Activated CD8-positive, alpha-beta T cell treated with anti-CD3 and anti-CD28 coated beads for 36 hours (primary cell): ENCODE measurements around the gene AIF1L. TPM values are rescaled to one million over a fixed set of nuclear protein-coding genes. Genes with fewer than 3 reads are reported as not detected.

ENCODE experiments used
- ATAC-seq: fragments of 200-7000 bp; cut with Tn5 transposase; one replicate; pipeline ENCODE4 v1.10.0; 2021; ENCODE audit warnings: mild to moderate bottlenecking, moderate library complexity
- CTCF ChIA-PET: fragments of 350-600 bp; sonication (Branson Sonifier 250); formaldehyde crosslinking; loops from one replicate; lab custom pipeline; 2021; ENCODE audit warnings: antibody characterized with exemption; lab: Charles Lee
- POLR2A ChIA-PET: fragments of 350-600 bp; sonication (Branson Sonifier 250); formaldehyde crosslinking; loops from one replicate; lab custom pipeline; 2021; ENCODE audit warnings: antibody characterized with exemption; lab: Charles Lee
- DNase-seq: peaks from one replicate; pipeline ENCODE4 v3.0.0-alpha.2; 2020
- H3K27ac Mint-ChIP-seq: one replicate; pipeline ENCODE4 v1.8.0; 2021; ENCODE audit warnings: mild to moderate bottlenecking, mixed read lengths
- H3K27me3 Mint-ChIP-seq: one replicate; pipeline ENCODE4 v1.8.0; 2021; ENCODE audit warnings: mixed read lengths
- H3K36me3 Mint-ChIP-seq: one replicate; pipeline ENCODE4 v1.8.0; 2021; ENCODE audit warnings: low read depth, mixed read lengths
- H3K4me1 Mint-ChIP-seq: one replicate; pipeline ENCODE4 v1.8.0; 2021; ENCODE audit warnings: low read depth, mixed read lengths
- H3K4me3 Mint-ChIP-seq: one replicate; pipeline ENCODE4 v1.8.0; 2021; ENCODE audit warnings: mild to moderate bottlenecking, moderate library complexity, mixed read lengths
- H3K9me3 Mint-ChIP-seq: one replicate; pipeline ENCODE4 v1.8.0; 2021; ENCODE audit warnings: mixed read lengths
- intact Hi-C: fragments of 100-400 bp; cut with micrococcal nuclease; formaldehyde crosslinking; loops from one replicate; pipeline ENCODE4 v1.10.0; 2022
- total RNA-seq, 2 experiments: library from RNA; stranded (reverse); gene quantifications; one replicate each; pipeline ENCODE4 v1.2.3, GENCODE V29; 2021
- TF ChIP-seq, protein P1 (sequence below): fragments of 200-600 bp; IDR thresholded peaks from one replicate; pipeline ENCODE4 v1.8.0; 2022; ENCODE audit warnings: antibody characterized with exemption, mild to moderate bottlenecking

AIF1L gene
- total RNA-seq, 2 experiments from 2014 or later: 0.72 to 1.9 TPM

DNA sequence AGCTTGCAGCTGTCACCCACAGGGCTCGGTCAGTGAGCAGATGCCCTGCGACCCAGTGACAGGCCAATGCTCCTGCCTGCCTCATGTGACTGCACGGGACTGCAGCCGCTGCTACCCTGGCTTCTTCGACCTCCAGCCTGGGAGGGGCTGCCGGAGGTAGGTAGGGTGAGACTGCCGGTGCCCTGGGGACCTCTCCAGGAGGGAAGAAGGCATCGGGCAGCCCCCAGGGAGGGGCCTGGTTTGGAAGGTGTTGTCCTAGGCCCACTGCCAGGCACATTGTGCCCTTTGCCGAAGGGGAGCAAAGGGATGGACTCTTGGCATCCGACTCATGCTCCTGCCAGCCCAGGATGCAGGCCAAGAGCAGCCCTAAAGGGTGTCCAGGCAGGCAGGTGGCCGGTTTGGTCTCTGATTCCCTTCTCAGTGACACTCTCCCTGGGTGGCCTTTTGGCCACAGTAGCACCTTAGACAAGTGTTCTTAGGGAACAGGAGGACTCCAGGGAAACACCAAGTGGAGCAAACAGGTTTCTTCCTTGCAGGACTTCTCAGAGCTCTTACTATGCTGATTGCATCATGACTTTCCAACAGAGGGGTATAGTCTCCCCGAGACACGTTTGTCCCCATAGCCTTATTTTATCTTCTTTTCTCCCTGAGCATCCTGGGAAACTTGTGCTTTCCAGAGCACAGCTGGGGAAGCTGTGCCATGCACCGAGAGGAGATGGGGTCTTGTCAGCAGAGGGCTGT, 28.1 kb upstream of the AIF1L start:
- H3K4me1 Mint-ChIP-seq: no peaks in the 10 kb centered on the region
- TF ChIP-seq, protein P1, sequence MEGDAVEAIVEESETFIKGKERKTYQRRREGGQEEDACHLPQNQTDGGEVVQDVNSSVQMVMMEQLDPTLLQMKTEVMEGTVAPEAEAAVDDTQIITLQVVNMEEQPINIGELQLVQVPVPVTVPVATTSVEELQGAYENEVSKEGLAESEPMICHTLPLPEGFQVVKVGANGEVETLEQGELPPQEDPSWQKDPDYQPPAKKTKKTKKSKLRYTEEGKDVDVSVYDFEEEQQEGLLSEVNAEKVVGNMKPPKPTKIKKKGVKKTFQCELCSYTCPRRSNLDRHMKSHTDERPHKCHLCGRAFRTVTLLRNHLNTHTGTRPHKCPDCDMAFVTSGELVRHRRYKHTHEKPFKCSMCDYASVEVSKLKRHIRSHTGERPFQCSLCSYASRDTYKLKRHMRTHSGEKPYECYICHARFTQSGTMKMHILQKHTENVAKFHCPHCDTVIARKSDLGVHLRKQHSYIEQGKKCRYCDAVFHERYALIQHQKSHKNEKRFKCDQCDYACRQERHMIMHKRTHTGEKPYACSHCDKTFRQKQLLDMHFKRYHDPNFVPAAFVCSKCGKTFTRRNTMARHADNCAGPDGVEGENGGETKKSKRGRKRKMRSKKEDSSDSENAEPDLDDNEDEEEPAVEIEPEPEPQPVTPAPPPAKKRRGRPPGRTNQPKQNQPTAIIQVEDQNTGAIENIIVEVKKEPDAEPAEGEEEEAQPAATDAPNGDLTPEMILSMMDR: no peak
- DNase-seq (no peak), ATAC-seq (no peak)
- CTCF ChIA-PET: no interaction called here
- H3K4me3 Mint-ChIP-seq: no peak overlapping the region
- H3K27ac Mint-ChIP-seq: no peak overlapping the region
- H3K9me3 Mint-ChIP-seq: no peaks in the 10 kb centered on the region
- no peaks in the 10 kb centered on the region for H3K36me3 Mint-ChIP-seq
- POLR2A ChIA-PET: interaction anchor here (0.8 kb wide), 1 partner anchor 9 kb away, joined by 3 read pairs; no protein-coding TSS in a partner anchor
- H3K27me3 Mint-ChIP-seq: no peaks in the 10 kb centered on the region
- intact Hi-C loops: no loop called here

DNA sequence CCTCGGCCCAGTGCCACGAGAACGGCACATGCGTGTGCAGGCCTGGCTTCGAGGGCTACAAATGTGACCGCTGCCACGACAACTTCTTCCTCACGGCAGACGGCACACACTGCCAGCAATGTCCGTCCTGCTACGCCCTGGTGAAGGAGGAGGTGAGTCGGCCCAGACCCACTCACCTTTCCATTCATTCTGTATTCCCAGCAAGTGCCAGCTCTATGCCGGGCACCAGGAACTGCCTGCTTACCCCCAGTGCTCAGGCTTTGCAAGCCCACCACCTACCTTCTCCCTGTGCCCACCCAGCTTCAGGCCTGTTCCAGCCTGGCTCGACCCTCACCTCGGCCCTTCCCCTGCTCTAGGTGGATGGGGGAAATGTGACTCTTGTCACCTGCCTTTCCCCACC, 26.6 kb upstream of the AIF1L start:
- H3K27ac Mint-ChIP-seq: no peak overlapping the region
- POLR2A ChIA-PET: no interaction called here
- no peaks in the 10 kb centered on the region for H3K36me3 Mint-ChIP-seq
- H3K9me3 Mint-ChIP-seq: no peaks in the 10 kb centered on the region
- H3K27me3 Mint-ChIP-seq: no peaks in the 10 kb centered on the region
- TF ChIP-seq, protein P1: no peak
- DNase-seq (no peak), ATAC-seq (no peak)
- no peak overlapping the region for H3K4me3 Mint-ChIP-seq
- CTCF ChIA-PET: no interaction called here
- H3K4me1 Mint-ChIP-seq: no peaks in the 10 kb centered on the region
- intact Hi-C loops: no loop called here

DNA sequence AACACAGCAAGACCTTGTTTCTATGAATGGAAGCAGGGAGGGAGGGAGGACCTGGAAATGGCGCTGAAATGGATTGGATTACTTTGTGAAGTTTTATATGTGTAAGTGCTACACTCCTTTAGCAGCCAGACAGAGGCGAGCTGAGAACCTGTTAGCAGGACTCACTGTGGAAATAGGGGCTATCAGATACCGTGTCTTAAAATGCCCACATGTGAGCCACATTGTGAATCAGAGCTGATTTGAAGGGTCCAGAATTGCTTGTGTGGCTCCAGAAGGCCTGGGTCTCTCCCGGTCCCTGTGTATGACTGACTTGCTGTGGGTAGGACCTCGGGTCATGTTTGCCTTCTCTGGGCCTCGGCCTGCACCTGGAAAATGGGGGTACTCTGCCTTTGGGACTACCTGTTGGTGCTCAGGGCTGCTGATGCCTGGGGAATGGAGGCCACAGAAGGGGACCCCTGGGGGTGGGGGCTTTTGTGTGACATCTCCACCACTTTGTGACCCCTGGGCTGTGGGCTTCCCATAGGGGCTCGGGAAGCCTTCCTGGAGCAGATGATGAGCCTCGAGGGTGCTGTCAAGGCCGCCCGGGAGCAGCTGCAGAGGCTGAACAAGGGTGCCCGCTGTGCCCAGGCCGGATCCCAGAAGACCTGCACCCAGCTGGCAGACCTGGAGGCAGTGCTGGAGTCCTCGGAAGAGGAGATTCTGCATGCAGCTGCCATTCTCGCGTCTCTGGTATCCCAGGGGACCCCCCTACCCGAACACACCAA, 24.0 kb upstream of the AIF1L start:
- Mint-ChIP-seq H3K9me3 (no peaks in the 10 kb centered on the region), H3K36me3 (no peaks in the 10 kb centered on the region), H3K27me3 (no peaks in the 10 kb centered on the region), H3K4me1 (no peaks in the 10 kb centered on the region), H3K4me3 (no peak overlapping the region), H3K27ac (no peak overlapping the region)
- ATAC-seq: no peak
- intact Hi-C loops: no loop called here
- TF ChIP-seq, protein P1: no peak
- POLR2A ChIA-PET: no interaction called here
- CTCF ChIA-PET: no interaction called here
- no peak for DNase-seq

DNA sequence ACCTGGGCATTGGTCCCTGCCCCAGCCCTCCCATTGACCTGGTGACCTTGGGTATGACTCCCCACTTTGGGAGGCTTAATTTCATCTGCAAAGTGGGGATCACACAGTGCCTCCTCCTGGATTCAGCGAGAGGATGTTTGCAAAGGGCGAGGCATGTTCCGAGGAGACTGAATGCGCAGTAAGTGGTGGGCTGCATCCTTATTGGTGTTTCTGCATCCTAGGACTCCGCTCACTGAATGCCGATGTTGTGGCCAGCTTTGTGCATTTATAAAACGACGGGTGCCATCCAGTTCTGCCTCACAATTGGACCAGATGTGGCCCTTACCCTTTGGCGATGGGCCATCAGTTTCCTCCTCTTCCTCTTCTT, 23.5 kb upstream of the AIF1L start:
- Mint-ChIP-seq H3K9me3 (no peaks in the 10 kb centered on the region), H3K27ac (no peak overlapping the region), H3K4me3 (no peak overlapping the region), H3K27me3 (no peaks in the 10 kb centered on the region), H3K4me1 (no peaks in the 10 kb centered on the region), H3K36me3 (no peaks in the 10 kb centered on the region)
- TF ChIP-seq, protein P1: no peak
- no peak for ATAC-seq
- DNase-seq: no peak
- ChIA-PET POLR2A (no interaction called here), CTCF (no interaction called here)
- intact Hi-C loops: no loop called here
